Suppressor macrophage treated with lipopolysaccharide for 1 hour (primary cell): ENCODE results near the gene UTP20.
A peak's percentile ranks its signal among the peaks of the same experiment; 100 is the strongest.

Experiments used
- DNase-seq, 3 donors: peaks; one replicate each; pipeline ENCODE4 v3.0.0-alpha.2; 2020 to 2022

UTP20 gene

GRCh38 chr12:101280006-101280505 lies at the start of gene UTP20:
Gene UTP20, plus strand, starts transcription at chr12:101280105. Its CDS starts 178 bp downstream, at chr12:101280283.
- DNase-seq, result peak; percentile 92 to 96 (median 96)

DNA sequence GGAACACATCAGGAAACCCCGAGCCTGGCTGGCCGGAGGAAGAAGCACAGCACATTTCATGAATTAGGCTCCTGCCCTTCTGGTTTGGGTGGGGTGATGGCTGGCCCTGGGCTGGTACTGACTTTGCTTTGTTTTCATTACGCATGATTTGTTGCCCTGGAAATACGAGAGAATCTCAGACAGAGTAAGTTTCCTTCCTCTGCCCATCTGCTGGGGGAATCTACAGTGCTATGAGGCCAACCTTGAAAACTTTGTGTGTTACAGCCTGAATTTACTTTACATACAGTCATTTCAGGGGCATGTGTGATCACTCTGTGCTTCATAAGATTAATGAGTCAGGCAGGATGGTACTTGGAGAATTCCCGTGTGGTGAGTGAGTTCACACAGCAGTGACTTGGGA lies 49.4 kb upstream of the UTP20 start:
- peak in 1 of 3 donors; percentile 26 for DNase-seq

- peak in 2 of 3 donors; percentile 6 to 17 for DNase-seq
Observed at GRCh38 chr12:101231636-101232035, 48.3 kb upstream of the UTP20 start.

- no peak for DNase-seq
Observed at GRCh38 chr12:101235686-101236085, 44.2 kb upstream of the UTP20 start.

GRCh38 chr12:101238306-101238705 lies 41.6 kb upstream of the UTP20 start:
- DNase-seq, result no peak

DNA sequence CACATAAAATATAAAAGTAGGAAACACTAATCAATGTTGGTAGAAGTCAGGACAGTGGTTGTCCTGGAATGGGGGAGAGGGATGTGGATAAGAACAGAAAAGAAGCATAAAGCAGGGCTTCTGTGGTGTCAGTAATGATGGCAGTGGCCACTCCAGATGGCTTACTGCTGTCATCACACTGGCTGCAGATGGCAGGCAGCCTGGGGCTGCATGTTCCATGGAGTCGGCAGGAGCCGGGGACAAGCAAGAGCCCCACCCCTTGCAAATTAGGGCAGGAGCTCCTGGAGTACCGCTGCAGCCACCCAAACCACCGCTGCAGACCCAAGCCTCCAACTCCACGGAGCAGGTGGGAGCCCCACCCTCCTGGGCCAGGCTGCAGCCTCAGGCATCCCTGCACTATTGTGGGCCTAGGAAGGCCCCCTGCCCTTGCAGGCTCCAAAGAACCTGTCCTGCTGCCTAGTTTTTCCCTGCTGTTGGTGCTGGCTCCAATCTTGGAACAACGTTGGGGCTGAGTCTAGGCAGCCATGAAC lies 41.0 kb upstream of the UTP20 start:
- no peak for DNase-seq

GRCh38 chr12:101243074-101243473 lies 36.8 kb upstream of the UTP20 start:
- no peak for DNase-seq

DNA sequence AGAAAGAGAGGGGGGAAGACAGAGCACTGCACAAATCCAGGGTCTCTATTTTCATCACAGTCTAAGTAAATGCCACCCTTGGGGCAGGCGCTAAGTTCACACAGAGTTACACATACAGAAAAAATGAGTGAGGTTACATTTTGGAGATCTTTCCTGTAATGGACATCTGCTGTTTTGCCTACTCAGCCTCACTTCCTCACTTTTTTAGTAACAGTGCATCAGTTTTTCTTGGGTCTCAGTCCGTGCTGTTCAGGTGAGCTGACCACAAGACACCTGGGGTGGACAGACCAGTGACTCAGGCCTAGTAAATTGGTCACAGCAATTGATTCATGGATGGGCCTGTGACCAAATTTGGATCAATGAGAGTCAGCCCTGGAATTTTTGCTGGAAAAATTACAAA lies 36.3 kb upstream of the UTP20 start:
- DNase-seq, result no peak

- DNase-seq, result no peak
Observed at GRCh38 chr12:101256266-101256665, 23.6 kb upstream of the UTP20 start.

- no peak for DNase-seq
Observed at GRCh38 chr12:101257357-101257756, 22.5 kb upstream of the UTP20 start.

DNA sequence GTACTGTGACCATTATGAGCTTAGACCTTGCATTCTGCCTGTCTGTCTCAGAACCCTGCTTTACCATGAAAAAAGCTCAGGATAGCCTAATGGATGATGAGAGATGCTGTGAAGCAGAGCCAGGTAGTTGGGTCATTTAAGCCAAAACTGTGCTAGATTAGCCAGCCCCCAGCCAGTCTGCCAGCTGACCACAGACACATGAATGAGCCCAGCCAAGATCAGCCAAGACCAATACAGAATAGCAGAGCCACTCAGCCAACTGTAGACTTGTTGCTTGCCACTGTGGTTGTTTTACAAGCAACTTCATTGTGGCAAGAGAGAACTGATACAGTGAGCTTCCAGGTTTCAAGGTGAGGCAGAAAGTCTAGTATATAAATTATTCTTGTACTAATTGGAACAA lies 12.8 kb upstream of the UTP20 start:
- DNase-seq, result no peak

DNA sequence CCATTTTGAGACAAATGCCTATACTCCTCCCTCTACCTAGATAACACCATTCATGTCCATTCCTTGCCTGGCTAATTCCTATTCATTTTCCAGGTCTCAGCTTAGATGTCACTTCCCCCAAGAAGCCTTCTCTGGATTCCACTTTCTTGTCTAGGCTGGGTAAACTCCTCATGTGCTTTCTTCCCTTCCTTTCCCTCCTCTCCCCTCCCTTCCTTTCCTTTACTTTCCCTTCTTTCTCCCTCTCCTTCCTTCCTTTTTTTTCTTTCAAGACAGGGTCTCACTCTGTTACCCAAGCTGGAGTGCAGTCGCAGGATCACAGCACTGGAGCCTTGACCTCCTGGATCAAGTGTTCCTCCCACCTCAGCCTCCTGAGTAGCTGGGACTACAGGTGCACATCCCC lies 3.5 kb upstream of the UTP20 start:
- DNase-seq, result no peak

DNA sequence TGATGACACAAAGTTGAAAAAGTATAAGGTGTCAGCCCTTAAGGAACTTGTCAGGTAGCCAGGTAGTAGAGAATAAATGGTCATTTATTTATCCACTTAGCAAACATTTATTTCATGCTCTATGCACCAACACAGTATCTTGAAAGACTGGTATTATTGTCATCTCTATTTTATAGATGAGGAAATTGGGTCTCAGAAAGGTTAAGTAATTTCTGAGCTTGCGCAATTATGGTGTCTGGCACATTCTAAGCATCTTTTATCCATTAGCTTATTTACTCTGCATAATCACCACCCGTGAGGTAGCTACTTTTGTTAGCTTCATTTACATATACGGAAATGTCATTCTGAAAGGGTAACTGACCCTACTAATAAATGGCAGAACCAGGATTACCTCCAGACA lies 2.5 kb upstream of the UTP20 start:
- DNase-seq, result peak in 1 of 3 donors; percentile 16

DNA sequence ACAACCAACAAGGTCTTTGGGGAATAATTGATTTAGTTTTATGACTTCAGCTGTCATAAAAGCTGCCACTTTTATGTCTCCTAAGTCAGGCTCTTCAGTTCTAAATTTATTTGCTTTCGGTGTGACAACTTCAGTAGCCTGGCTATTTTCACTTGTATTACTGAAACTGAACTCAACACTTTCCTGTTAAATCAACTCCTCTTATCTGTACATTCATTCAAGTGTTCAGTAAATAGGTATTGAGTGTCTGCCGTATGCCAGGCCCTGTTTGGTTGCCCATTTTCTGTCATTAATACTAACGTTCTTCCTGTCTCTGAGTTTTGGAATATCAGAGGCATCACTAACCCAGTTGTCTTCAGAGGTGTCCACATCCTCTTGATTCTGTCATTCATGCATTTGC lies 7.5 kb downstream of the UTP20 start:
- DNase-seq, result no peak

- DNase-seq, result no peak
Observed at GRCh38 chr12:101297661-101298060, 17.8 kb downstream of the UTP20 start.

GRCh38 chr12:101298426-101298825 lies 18.5 kb downstream of the UTP20 start:
- DNase-seq, result peak; percentile 1 to 27 (median 27)

- DNase-seq, result no peak
Observed at GRCh38 chr12:101299346-101299745, 19.4 kb downstream of the UTP20 start.

GRCh38 chr12:101299931-101300330 lies 20.0 kb downstream of the UTP20 start:
- DNase-seq, result no peak

DNA sequence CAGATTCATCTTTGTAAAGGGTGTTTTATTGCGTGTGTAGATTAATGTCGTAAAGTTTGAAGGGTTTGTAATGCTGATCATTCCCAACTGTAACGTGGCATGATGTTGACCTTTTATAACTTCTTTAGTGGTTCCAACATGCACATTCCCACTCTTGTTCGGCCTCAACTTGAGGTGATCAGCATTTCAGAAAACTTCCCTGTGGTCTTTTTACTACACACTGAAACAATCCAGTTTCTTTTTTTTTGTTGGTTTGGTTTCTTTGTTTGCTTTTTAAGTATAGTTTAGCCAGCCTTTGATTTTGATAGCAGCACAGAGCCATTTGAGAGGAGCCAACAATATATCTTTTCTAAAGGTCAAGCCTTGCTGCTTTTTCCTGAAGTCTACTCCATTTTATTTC lies 22.8 kb downstream of the UTP20 start:
- DNase-seq, result no peak

DNA sequence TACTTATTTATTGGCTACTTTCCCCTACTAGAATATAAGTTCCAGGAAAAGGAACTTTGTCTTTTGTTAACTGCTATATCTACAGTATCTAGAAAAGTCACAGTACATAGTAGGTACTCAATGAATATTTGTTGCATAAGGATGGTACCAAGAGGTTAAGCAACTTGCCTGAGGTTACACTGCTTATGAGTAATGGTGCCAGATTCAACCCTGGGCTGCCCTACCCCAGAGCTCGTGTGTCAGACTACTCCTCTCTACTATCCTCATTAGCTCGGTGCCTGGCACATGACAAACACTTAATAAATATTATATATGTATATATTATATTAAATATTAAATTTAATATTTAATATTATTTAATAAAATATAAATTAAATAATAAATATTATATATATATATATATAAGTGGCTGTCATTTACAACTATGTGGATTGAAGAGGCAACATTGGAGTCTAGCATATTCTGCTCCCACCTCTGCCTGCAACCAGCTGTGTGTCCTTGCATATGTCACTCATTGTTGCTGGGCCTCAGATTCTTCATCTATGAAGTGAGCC lies 25.4 kb downstream of the UTP20 start:
- DNase-seq, result no peak

- DNase-seq, result no peak
Observed at GRCh38 chr12:101305794-101306193, 25.9 kb downstream of the UTP20 start.

DNA sequence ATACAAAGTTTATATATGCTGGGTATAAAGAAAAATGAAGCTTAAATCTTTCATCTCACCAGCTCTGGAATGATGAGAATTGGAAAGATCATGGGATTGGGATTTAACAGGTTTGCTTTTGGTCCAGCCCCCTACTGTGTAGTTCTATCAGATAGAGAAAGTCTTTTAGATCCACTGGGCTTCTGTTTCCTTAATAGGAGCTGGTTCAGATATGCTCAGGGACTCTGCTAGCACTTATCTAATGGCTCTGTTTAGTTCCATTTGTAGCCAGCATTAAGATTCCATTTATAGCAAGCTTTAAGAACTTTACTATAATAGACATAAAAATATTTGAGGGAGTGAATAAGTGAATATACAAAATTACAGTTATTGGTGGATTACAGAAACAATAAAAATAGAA lies 42.6 kb downstream of the UTP20 start:
- DNase-seq, result no peak

DNA sequence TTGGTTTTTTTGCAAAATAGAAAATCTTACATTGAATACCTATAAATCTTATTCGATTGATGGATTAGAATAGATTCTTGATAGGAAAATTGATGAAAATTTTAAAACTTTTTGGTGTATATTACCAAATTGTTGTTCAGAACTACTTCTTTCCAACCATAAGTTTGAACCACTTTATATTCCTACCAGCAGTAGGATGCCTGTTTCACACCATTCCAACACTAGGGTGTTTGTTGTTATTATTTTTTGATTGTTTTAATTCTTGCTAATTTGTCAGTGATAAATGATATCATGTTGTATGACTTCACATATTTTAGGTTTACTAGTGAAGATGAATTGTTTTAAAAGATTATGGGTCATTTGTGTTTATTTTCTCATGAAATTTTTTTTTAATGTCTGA lies 43.4 kb downstream of the UTP20 start:
- no peak for DNase-seq

DNA sequence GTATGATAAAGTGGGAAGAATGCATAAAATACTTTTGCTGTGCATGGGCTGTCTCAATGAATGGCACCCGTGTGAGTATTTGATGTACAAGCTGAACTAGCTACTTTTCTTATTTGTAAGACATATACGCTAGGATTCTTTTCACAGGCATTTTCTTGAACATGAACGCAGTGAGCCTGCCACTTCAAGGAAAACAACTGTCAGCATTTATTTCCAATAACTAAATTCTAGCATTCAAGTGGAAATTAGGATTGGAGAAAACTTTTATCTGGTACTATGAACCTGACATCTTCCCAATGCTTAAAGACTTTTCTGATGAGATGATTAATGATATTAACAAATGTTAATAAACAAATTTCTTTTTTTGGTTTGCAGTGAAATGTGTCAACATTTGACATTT lies 45.7 kb downstream of the UTP20 start:
- no peak for DNase-seq

- DNase-seq, result no peak
Observed at GRCh38 chr12:101327051-101327450, 47.1 kb downstream of the UTP20 start.
